ENCODE data around the gene GTF2I. TPM values are rescaled to one million over a fixed set of nuclear protein-coding genes. Genes with fewer than 3 reads are reported as not detected.

GTF2I gene
- total RNA-seq, 1 donor from 2014 or later: 607 TPM

DNA sequence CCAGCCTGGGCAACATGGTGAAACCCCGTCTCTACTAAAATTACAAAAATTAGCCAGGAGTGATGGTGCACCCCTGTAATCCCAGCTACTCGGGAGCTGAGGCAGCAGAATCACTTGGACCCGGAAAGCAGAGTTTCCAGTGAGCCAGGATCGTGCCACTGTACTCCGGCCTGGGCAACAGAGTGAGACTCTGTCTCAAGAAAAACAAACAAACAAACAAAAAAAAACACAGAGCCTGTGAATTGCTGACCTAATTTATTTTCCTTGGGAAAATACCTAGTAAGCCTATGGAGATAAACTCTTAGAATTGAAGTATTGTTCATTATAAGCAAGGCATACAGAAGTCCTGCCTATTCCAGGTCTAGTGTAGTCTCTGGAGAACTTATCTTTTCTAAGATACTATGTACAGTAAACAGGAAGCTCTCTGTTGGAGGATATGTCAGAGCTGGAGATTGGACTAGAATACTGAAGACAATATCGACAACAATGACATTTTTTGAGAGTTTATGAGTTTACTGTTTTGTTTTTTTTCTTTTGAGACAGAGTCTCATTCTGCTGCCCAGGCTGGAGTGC lies 14.9 kb downstream of the GTF2I start:
- TF ChIP-seq, protein P1, sequence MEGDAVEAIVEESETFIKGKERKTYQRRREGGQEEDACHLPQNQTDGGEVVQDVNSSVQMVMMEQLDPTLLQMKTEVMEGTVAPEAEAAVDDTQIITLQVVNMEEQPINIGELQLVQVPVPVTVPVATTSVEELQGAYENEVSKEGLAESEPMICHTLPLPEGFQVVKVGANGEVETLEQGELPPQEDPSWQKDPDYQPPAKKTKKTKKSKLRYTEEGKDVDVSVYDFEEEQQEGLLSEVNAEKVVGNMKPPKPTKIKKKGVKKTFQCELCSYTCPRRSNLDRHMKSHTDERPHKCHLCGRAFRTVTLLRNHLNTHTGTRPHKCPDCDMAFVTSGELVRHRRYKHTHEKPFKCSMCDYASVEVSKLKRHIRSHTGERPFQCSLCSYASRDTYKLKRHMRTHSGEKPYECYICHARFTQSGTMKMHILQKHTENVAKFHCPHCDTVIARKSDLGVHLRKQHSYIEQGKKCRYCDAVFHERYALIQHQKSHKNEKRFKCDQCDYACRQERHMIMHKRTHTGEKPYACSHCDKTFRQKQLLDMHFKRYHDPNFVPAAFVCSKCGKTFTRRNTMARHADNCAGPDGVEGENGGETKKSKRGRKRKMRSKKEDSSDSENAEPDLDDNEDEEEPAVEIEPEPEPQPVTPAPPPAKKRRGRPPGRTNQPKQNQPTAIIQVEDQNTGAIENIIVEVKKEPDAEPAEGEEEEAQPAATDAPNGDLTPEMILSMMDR (IDR thresholded peaks at IDR 0.05; ENCODE audit: unreplicated experiment): no peak
- H3K27ac Mint-ChIP-seq: peak overlapping the region; percentile 74
- H3K27me3 Mint-ChIP-seq: no peaks in the 10 kb centered on the region
- H3K36me3 Mint-ChIP-seq (ENCODE audit: insufficient read depth): peaks cover 3% of the 10 kb centered on the region
- no peak for DNase-seq (ENCODE audit: low spot score, unreplicated experiment)
- no peaks in the 10 kb centered on the region for H3K4me1 Mint-ChIP-seq (ENCODE audit: low read depth)
- H3K9me3 Mint-ChIP-seq (ENCODE audit: low read depth): no peaks in the 10 kb centered on the region
- no peak overlapping the region for H3K4me3 Mint-ChIP-seq (ENCODE audit: low read depth)

DNA sequence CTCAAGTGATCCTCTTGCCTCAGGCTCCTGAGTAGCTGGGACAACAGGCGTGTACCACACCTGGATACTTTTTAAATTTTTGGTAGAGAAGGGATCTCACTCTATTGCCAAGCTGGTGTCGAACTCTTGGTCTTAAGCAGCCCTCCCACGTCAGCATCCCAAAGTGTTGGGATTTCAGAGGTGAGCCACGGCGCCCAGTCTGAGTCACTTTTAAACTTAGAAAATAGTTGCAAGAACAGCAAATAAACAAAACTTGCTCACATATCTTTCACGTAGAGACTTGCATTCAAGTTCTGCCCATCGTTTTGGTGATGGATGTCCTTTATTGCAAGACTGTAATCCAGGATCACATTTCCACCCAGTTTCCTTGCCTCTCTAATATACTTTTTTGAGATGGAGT lies 16.6 kb downstream of the GTF2I start:
- no peaks in the 10 kb centered on the region for H3K9me3 Mint-ChIP-seq (ENCODE audit: low read depth)
- H3K27me3 Mint-ChIP-seq: no peaks in the 10 kb centered on the region
- H3K4me1 Mint-ChIP-seq (ENCODE audit: low read depth): no peaks in the 10 kb centered on the region
- no peak overlapping the region for H3K4me3 Mint-ChIP-seq (ENCODE audit: low read depth)
- TF ChIP-seq, protein P1 (IDR thresholded peaks at IDR 0.05; ENCODE audit: unreplicated experiment): no peak
- DNase-seq (ENCODE audit: low spot score, unreplicated experiment): no peak
- no peak overlapping the region for H3K27ac Mint-ChIP-seq
- H3K36me3 Mint-ChIP-seq (ENCODE audit: insufficient read depth): peaks cover 8% of the 10 kb centered on the region

DNA sequence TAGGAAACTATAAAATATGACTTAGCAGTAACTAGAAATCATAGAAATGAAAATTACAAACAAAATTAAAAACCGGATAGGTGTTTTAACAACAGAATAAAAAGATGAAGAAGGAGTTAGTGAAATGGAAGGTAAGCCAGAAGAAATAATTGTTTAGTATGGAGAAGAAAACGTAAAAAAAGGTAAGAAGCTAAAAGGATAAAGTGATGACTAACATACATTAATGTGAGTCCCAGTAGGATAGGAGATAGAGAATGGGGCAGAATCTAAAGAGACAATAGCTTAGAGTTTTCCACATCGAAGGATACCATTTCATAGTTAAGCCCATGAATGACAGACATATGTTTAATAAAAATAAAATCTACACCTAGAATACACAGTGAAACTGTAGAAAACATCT lies 25.3 kb downstream of the GTF2I start:
- H3K9me3 Mint-ChIP-seq (ENCODE audit: low read depth): no peaks in the 10 kb centered on the region
- peaks cover 1% of the 10 kb centered on the region for H3K4me1 Mint-ChIP-seq (ENCODE audit: low read depth)
- no peaks in the 10 kb centered on the region for H3K27me3 Mint-ChIP-seq
- H3K27ac Mint-ChIP-seq: peak overlapping the region; percentile 51
- no peak for DNase-seq (ENCODE audit: low spot score, unreplicated experiment)
- TF ChIP-seq, protein P1 (IDR thresholded peaks at IDR 0.05; ENCODE audit: unreplicated experiment): no peak
- no peak overlapping the region for H3K4me3 Mint-ChIP-seq (ENCODE audit: low read depth)
- H3K36me3 Mint-ChIP-seq (ENCODE audit: insufficient read depth): peaks cover 29% of the 10 kb centered on the region

DNA sequence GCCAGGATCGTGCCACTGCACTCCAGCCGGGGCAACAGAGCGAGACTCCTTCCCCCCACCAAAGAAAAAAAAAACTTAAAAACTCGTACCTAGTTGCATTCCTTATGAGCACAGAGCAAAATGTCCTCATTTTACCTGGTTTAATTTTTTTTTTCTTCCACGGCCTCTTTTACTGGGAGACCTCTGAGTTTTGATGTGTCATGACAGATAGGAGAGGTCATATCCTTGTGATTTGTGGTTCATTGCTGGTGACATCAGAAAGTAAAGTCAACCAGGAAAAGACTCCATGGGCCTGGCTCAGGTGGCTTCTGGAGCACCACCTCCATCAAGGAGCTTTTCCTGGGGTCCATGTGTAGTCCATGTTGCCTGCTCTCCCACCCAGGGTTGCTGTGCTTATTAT lies 26.3 kb downstream of the GTF2I start:
- Mint-ChIP-seq H3K27ac (no peak overlapping the region), H3K36me3 (ENCODE audit: insufficient read depth) (peaks cover 28% of the 10 kb centered on the region), H3K27me3 (no peaks in the 10 kb centered on the region), H3K4me3 (ENCODE audit: low read depth) (no peak overlapping the region), H3K9me3 (ENCODE audit: low read depth) (no peaks in the 10 kb centered on the region), H3K4me1 (ENCODE audit: low read depth) (peaks cover 1% of the 10 kb centered on the region)
- DNase-seq (ENCODE audit: low spot score, unreplicated experiment): no peak
- TF ChIP-seq, protein P1 (IDR thresholded peaks at IDR 0.05; ENCODE audit: unreplicated experiment): no peak

DNA sequence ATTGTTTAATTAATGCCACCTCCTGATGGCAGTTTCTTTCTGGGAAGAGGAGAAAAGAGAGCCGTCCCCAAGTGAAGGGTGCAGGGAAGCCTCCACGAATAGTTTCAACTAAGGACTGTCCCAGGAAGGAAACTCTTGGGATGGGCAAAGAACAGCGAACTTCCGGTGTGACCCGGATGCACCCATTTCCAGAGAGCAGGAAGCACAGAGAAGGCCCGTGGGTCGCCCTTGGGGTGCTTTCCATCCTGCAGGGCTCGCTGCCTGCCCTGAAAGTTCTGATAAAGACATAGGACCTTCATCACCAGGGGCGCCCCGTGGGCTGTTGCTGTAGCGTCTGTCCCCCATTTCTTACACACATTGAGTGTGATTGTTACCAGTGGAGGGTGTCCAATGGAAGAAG lies 27.0 kb downstream of the GTF2I start:
- TF ChIP-seq, protein P1 (IDR thresholded peaks at IDR 0.05; ENCODE audit: unreplicated experiment): no peak
- Mint-ChIP-seq H3K4me3 (ENCODE audit: low read depth) (no peak overlapping the region), H3K27me3 (no peaks in the 10 kb centered on the region), H3K9me3 (ENCODE audit: low read depth) (no peaks in the 10 kb centered on the region), H3K36me3 (ENCODE audit: insufficient read depth) (peaks cover 31% of the 10 kb centered on the region), H3K4me1 (ENCODE audit: low read depth) (peaks cover 1% of the 10 kb centered on the region), H3K27ac (peak overlapping the region; percentile 89)
- no peak for DNase-seq (ENCODE audit: low spot score, unreplicated experiment)
